ENCODE measurements around the gene SUGT1.

Gene SUGT1

DNA sequence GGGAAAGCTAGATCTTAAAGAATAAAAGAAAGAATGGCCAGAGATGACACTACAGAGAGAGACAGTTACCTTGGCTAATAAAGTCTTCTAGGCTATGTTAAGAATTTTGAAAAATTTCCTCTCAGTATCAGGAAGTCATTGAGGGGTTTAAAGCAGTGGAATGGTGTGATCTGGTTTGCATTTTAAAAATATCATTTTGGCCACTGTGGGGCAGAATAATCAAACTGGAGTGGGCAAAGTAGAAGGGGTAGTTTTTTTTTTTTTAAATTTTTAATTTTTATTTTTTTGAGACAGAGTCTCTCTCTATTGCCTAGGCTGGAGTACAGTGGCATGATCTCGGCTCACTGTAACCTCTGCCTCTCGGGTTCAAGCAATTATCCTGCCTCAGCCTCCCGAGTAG lies 91.4 kb downstream of the SUGT1 start:
- no peaks in the 10 kb centered on the region for H4K20me1 ChIP-seq (ENCODE audit: insufficient read depth, low read length)
- no peak for TF ChIP-seq EZH2 (IDR thresholded peaks at IDR 0.05; ENCODE audit: borderline replicate concordance, low read depth, low read length, severe bottlenecking)
- TF ChIP-seq, protein P1, sequence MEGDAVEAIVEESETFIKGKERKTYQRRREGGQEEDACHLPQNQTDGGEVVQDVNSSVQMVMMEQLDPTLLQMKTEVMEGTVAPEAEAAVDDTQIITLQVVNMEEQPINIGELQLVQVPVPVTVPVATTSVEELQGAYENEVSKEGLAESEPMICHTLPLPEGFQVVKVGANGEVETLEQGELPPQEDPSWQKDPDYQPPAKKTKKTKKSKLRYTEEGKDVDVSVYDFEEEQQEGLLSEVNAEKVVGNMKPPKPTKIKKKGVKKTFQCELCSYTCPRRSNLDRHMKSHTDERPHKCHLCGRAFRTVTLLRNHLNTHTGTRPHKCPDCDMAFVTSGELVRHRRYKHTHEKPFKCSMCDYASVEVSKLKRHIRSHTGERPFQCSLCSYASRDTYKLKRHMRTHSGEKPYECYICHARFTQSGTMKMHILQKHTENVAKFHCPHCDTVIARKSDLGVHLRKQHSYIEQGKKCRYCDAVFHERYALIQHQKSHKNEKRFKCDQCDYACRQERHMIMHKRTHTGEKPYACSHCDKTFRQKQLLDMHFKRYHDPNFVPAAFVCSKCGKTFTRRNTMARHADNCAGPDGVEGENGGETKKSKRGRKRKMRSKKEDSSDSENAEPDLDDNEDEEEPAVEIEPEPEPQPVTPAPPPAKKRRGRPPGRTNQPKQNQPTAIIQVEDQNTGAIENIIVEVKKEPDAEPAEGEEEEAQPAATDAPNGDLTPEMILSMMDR (IDR thresholded peaks at IDR 0.05; ENCODE audit: borderline replicate concordance, extremely low read depth, low read length, poor library complexity, severe bottlenecking) = peak; percentile 22
- H2AFZ ChIP-seq (ENCODE audit: low read depth, low read length) = no peak overlapping the region
- H3K4me2 ChIP-seq (ENCODE audit: insufficient read depth, low read length) = no peak overlapping the region
- no peak for ATAC-seq (ENCODE audit: insufficient read depth, low read depth)
- no peaks in the 10 kb centered on the region for H3K79me2 ChIP-seq (ENCODE audit: insufficient read depth, low read length)
- no peaks in the 10 kb centered on the region for H3K36me3 ChIP-seq (ENCODE audit: insufficient read depth, low read length)
- no peaks in the 10 kb centered on the region for H3K4me1 ChIP-seq (ENCODE audit: insufficient read depth, low read length)
- H3K9ac ChIP-seq (ENCODE audit: low read depth, low read length) = no peak overlapping the region
- no peak overlapping the region for H3K4me3 ChIP-seq (ENCODE audit: low read depth in 1 of 2, low read length in 2 of 2)
- H3K9me3 ChIP-seq (ENCODE audit: insufficient read depth, low read length, severe bottlenecking) = no peaks in the 10 kb centered on the region
- no peak for DNase-seq
- no peaks in the 10 kb centered on the region for H3K27me3 ChIP-seq (ENCODE audit: insufficient read depth, low read length, poor library complexity)
- H3K27ac ChIP-seq (ENCODE audit: low read length) = no peak overlapping the region

DNA sequence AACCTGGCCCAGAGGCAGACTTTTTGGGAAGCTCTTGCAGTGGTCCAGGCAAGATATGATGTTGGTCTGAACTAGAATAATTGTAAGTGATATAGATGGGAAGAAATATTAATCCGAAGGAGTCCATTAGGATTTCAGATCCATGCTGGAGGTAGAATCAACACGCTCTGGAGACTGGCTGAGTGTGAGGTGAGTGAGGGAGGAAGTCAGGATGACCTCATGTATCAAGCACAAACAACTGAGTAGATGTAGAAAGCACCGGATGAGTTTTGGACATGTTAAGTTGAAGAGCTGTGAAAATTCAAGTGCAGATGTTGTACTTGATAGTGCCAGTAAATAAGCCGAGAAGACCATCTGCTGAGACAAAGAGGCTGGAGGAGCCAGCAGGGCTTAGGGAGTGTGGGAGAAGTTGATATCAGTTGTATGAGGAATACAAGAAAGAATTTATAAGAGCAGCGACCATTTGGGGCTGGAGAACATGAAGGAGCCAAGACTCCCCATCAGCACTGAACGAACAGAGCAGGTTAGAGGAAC lies 92.3 kb downstream of the SUGT1 start:
- no peaks in the 10 kb centered on the region for H3K79me2 ChIP-seq (ENCODE audit: insufficient read depth, low read length)
- H2AFZ ChIP-seq (ENCODE audit: low read depth, low read length) = no peak overlapping the region
- no peak for TF ChIP-seq EZH2 (IDR thresholded peaks at IDR 0.05; ENCODE audit: borderline replicate concordance, low read depth, low read length, severe bottlenecking)
- TF ChIP-seq, protein P1 (IDR thresholded peaks at IDR 0.05; ENCODE audit: borderline replicate concordance, extremely low read depth, low read length, poor library complexity, severe bottlenecking) = no peak
- H3K4me1 ChIP-seq (ENCODE audit: insufficient read depth, low read length) = no peaks in the 10 kb centered on the region
- no peaks in the 10 kb centered on the region for H3K36me3 ChIP-seq (ENCODE audit: insufficient read depth, low read length)
- H3K9me3 ChIP-seq (ENCODE audit: insufficient read depth, low read length, severe bottlenecking) = no peaks in the 10 kb centered on the region
- H3K27me3 ChIP-seq (ENCODE audit: insufficient read depth, low read length, poor library complexity) = no peaks in the 10 kb centered on the region
- no peak overlapping the region for H3K4me2 ChIP-seq (ENCODE audit: insufficient read depth, low read length)
- no peak overlapping the region for H3K4me3 ChIP-seq (ENCODE audit: low read depth in 1 of 2, low read length in 2 of 2)
- no peak for DNase-seq
- H3K9ac ChIP-seq (ENCODE audit: low read depth, low read length) = no peak overlapping the region
- H3K27ac ChIP-seq (ENCODE audit: low read length) = no peak overlapping the region
- ATAC-seq (ENCODE audit: insufficient read depth, low read depth) = no peak
- no peaks in the 10 kb centered on the region for H4K20me1 ChIP-seq (ENCODE audit: insufficient read depth, low read length)

DNA sequence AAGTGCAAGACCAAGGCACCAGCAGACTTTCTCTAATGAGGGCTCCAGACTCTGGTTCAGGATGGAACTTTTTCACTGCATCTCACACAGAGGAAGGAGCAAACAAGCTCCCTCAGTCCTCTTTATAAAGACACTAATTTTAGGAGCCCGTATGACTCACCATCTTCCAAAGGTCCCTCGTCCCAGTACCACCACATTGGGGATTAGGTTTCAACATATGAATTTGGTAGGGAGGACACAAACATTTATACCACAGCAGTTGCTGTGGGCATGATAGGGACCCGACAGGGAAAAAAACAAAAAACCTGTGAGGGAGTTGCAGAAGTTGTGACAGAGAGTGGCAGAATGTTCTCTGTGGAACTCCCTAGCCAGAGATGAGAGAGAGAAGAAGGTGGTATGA lies 93.5 kb downstream of the SUGT1 start:
- TF ChIP-seq EZH2 (IDR thresholded peaks at IDR 0.05; ENCODE audit: borderline replicate concordance, low read depth, low read length, severe bottlenecking) = no peak
- TF ChIP-seq, protein P1 (IDR thresholded peaks at IDR 0.05; ENCODE audit: borderline replicate concordance, extremely low read depth, low read length, poor library complexity, severe bottlenecking) = no peak
- no peak overlapping the region for H3K27ac ChIP-seq (ENCODE audit: low read length)
- no peak overlapping the region for H3K9ac ChIP-seq (ENCODE audit: low read depth, low read length)
- no peak for DNase-seq
- no peak overlapping the region for H3K4me3 ChIP-seq (ENCODE audit: low read depth in 1 of 2, low read length in 2 of 2)
- H2AFZ ChIP-seq (ENCODE audit: low read depth, low read length) = no peak overlapping the region
- no peaks in the 10 kb centered on the region for H3K36me3 ChIP-seq (ENCODE audit: insufficient read depth, low read length)
- no peaks in the 10 kb centered on the region for H3K79me2 ChIP-seq (ENCODE audit: insufficient read depth, low read length)
- H3K4me2 ChIP-seq (ENCODE audit: insufficient read depth, low read length) = no peak overlapping the region
- no peaks in the 10 kb centered on the region for H4K20me1 ChIP-seq (ENCODE audit: insufficient read depth, low read length)
- H3K27me3 ChIP-seq (ENCODE audit: insufficient read depth, low read length, poor library complexity) = no peaks in the 10 kb centered on the region
- no peaks in the 10 kb centered on the region for H3K9me3 ChIP-seq (ENCODE audit: insufficient read depth, low read length, severe bottlenecking)
- ATAC-seq (ENCODE audit: insufficient read depth, low read depth) = no peak
- no peaks in the 10 kb centered on the region for H3K4me1 ChIP-seq (ENCODE audit: insufficient read depth, low read length)

DNA sequence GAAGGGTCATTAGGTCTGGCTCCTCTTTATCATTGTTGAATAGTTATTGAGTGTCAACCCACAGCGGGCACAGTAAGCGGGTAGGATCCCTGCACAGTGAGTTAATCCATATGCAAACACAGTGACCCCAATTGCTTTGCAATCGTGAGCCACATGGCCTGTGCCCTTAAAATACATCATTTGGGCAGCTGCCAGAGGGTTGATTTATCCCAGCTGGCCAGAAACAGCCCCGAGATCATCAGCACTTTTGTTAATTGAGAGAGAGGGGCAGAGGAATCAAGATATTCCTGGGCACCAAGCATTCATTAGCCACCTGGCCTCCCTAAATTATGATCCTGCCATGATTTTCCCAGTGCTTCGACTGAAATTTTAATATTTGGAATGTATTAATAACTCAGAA lies 96.8 kb downstream of the SUGT1 start:
- no peak for ATAC-seq (ENCODE audit: insufficient read depth, low read depth)
- DNase-seq = no peak
- H3K27ac ChIP-seq (ENCODE audit: low read length) = no peak overlapping the region
- H4K20me1 ChIP-seq (ENCODE audit: insufficient read depth, low read length) = no peaks in the 10 kb centered on the region
- H3K79me2 ChIP-seq (ENCODE audit: insufficient read depth, low read length) = no peaks in the 10 kb centered on the region
- no peaks in the 10 kb centered on the region for H3K9me3 ChIP-seq (ENCODE audit: insufficient read depth, low read length, severe bottlenecking)
- no peaks in the 10 kb centered on the region for H3K4me1 ChIP-seq (ENCODE audit: insufficient read depth, low read length)
- H3K27me3 ChIP-seq (ENCODE audit: insufficient read depth, low read length, poor library complexity) = no peaks in the 10 kb centered on the region
- H3K4me3 ChIP-seq (ENCODE audit: low read depth in 1 of 2, low read length in 2 of 2) = no peak overlapping the region
- H3K4me2 ChIP-seq (ENCODE audit: insufficient read depth, low read length) = no peak overlapping the region
- H3K36me3 ChIP-seq (ENCODE audit: insufficient read depth, low read length) = no peaks in the 10 kb centered on the region
- H3K9ac ChIP-seq (ENCODE audit: low read depth, low read length) = no peak overlapping the region
- TF ChIP-seq, protein P1 (IDR thresholded peaks at IDR 0.05; ENCODE audit: borderline replicate concordance, extremely low read depth, low read length, poor library complexity, severe bottlenecking) = no peak
- no peak for TF ChIP-seq EZH2 (IDR thresholded peaks at IDR 0.05; ENCODE audit: borderline replicate concordance, low read depth, low read length, severe bottlenecking)
- no peak overlapping the region for H2AFZ ChIP-seq (ENCODE audit: low read depth, low read length)

All from DND-41 (cell line).